ENCODE data around the gene MC3R.
"Not testable (repeated sequence)": the region's sequence is repeated elsewhere in the genome, so short reads cannot be mapped to it uniquely, and the experiment has no call there.

MC3R gene

DNA sequence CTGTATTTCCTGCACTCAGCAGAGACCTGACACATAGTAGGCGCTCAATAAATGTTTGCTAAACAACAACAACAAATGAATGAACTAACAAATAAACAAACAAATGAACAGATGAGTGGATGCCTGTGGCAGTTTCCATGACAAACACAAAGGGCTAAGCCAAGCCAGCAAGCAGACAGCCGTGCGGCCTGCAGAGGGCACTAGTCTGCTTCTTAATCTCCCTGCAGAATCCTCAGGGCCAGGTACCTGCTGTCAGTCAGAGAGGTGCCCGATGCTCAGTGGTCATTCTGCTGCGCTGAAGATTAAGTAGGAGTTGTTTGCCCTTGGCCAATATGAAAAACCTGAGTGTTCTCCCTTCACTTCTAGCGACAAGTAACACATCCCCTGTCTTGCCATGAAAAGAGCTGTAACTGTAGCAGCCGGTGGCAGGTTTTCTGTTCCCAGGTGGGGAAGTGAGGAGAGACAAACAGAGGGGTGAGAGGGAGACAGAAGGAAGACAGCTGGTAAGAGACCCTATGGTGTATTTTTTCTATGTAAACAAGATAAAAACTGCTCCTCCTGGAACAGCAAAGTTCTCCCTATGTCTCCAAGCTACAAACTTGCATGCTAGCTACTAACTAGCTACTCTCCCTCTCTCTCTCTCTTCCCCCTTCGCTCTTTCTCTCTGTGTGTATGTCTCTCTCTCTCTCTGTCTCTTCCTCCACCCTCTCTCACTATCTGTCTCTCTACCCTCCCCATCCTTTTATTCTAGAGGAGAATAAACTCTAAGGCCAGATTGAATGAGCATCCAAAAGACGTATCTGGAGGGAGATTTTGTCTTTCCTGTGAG lies at the start of gene MC3R:
TSS of gene MC3R (plus strand) at position 779 of the 829 bp plus-strand sequence. CDS start 112 bp downstream, outside the sequence.
- H3K4me1 ChIP-seq (ENCODE audit: insufficient read depth, low read length) = no peaks in the 10 kb centered on the region
- peaks cover 8% of the 10 kb centered on the region for H3K27me3 ChIP-seq (ENCODE audit: insufficient read depth, low read length)
- H2AFZ ChIP-seq (ENCODE audit: low read depth, low read length) = no peak within 1 kb of the TSS
- no peak within 1 kb of the TSS for H3K4me3 ChIP-seq (ENCODE audit: low read length)
- H3K9me3 ChIP-seq (ENCODE audit: low read length) = no peaks in the 10 kb centered on the region
- no peaks in the 10 kb centered on the region for H3K36me3 ChIP-seq (ENCODE audit: insufficient read depth, low read length)

DNA sequence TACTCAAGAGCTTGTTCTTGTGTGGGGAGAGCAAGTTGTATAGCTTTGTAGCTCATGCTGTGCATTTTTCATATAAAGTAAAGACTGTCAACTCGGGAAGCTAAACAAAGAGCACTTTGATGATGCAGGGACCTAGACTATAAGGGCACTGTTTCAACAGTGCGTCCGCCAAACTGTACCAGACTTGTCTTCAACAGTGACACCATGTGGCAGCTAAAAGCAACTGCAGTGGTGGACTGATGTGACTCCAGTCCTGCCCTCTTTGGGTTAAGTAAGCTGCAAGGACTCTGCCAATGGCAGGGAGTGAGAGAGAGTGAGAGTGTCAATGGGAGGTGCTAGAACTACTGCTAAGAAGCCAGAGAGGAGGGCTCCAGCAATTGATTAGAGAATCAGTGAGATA lies 48.1 kb upstream of the MC3R start:
- Histone ChIP-seq H3K27me3 (ENCODE audit: insufficient read depth, low read length) (peaks cover 4% of the 10 kb centered on the region), H3K9me3 (ENCODE audit: low read length) (no peaks in the 10 kb centered on the region), H3K4me3 (ENCODE audit: low read length) (no peak overlapping the region), H3K4me1 (ENCODE audit: insufficient read depth, low read length) (no peaks in the 10 kb centered on the region), H3K36me3 (ENCODE audit: insufficient read depth, low read length) (no peaks in the 10 kb centered on the region), H2AFZ (ENCODE audit: low read depth, low read length) (no peak overlapping the region)

DNA sequence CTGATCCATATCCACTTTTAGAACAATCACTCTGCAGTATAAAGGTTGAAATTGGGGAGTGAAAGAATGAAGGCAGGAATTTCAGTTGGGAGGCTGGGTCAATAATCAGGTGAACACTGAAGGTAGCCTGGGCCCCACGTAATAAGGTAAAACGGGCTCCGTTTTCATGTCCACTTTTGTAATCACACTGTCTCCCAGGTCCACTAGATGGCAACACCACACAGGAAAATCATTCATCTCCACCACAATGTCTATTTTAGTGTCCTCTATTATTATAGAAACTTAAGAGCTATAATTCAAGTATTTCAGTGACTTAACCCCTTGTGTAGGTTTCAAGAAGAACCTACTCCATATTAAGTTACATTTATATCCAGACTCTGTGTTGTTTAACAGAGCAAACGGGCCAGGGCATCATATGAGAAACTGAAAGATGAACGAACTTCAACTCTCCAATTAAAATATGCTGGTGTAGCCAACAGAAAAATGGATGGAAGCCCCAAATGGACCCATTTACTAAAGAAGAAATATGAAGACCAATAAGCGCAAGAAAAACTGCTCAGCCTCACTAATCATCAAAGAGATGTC lies 45.9 kb upstream of the MC3R start:
- H3K9me3 ChIP-seq (ENCODE audit: low read length) = no peaks in the 10 kb centered on the region
- H3K4me1 ChIP-seq (ENCODE audit: insufficient read depth, low read length) = no peaks in the 10 kb centered on the region
- H2AFZ ChIP-seq (ENCODE audit: low read depth, low read length) = no peak overlapping the region
- H3K4me3 ChIP-seq (ENCODE audit: low read length) = no peak overlapping the region
- no peaks in the 10 kb centered on the region for H3K36me3 ChIP-seq (ENCODE audit: insufficient read depth, low read length)
- peaks cover 4% of the 10 kb centered on the region for H3K27me3 ChIP-seq (ENCODE audit: insufficient read depth, low read length)

DNA sequence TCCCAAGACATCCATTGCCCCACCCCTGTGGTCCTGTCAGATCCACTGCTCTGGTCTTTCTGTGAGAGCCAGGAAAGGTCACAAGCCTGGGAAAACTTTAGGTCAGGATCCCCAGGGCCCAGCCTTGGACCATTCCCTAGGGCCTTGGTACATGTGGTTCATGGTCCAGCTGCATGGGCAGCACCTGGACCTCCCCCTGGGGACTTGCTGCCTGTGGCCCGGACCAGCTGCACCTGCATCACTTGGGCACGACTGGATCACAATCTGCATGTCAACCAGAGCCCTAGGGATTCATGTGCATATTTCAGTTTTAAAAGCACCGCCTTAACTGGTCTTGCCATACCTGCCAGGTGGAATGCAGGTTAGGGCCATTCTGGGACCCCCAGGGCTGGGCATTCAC lies 44.3 kb upstream of the MC3R start:
- Histone ChIP-seq H2AFZ (ENCODE audit: low read depth, low read length) (no peak overlapping the region), H3K4me3 (ENCODE audit: low read length) (no peak overlapping the region), H3K27me3 (ENCODE audit: insufficient read depth, low read length) (peaks cover 4% of the 10 kb centered on the region), H3K36me3 (ENCODE audit: insufficient read depth, low read length) (no peaks in the 10 kb centered on the region), H3K4me1 (ENCODE audit: insufficient read depth, low read length) (no peaks in the 10 kb centered on the region), H3K9me3 (ENCODE audit: low read length) (no peaks in the 10 kb centered on the region)

DNA sequence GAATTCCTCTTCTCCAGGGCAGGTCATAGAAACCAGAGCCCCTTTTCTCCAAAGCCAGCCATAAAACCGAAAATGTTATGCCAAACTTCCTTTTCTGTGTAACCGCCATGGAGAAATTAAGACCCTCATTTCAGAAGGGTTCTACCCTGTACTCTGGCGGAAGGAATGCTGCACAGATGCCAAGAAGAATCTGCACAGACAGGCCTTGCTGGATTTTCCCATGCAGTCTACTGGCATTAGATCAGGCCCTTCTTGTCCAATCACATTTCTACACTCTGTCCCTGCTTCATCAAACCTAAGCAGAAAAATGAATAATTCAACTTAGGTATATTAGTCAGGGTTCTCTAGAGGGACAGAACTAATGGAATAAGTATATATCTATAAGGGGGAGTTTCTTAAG lies 43.2 kb upstream of the MC3R start:
- H3K4me3 ChIP-seq (ENCODE audit: low read length) = no peak overlapping the region
- no peaks in the 10 kb centered on the region for H3K4me1 ChIP-seq (ENCODE audit: insufficient read depth, low read length)
- H3K9me3 ChIP-seq (ENCODE audit: low read length) = no peaks in the 10 kb centered on the region

DNA sequence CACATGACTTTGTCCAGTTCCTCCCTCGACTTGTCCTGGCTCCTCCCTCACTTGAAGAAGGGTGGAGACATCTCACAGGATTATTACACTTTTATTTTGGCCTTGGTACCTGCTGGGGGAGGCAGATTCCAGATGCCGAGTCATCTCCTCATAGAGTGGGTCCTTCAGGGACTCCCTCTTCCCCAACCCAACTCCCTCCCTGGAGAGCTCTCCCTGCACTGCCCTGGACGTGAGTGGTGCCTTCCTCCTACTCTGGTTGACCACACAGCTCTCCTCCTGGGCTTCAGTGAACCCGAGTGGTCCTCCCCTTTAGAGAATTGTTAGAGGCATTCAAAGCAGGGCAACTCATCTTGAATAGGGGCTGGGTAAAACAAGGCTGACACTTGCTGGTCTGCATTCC lies 40.9 kb upstream of the MC3R start:
- no peaks in the 10 kb centered on the region for H3K9me3 ChIP-seq (ENCODE audit: low read length)
- peaks cover 7% of the 10 kb centered on the region for H3K27me3 ChIP-seq (ENCODE audit: insufficient read depth, low read length)
- no peaks in the 10 kb centered on the region for H3K36me3 ChIP-seq (ENCODE audit: insufficient read depth, low read length)
- H3K4me1 ChIP-seq (ENCODE audit: insufficient read depth, low read length) = no peaks in the 10 kb centered on the region
- H3K4me3 ChIP-seq (ENCODE audit: low read length) = no peak overlapping the region
- H2AFZ ChIP-seq (ENCODE audit: low read depth, low read length) = no peak overlapping the region

More for the DNA sequence above, 43.2 kb upstream of the MC3R start:
- H3K27me3 ChIP-seq (ENCODE audit: insufficient read depth, low read length) = peaks cover 4% of the 10 kb centered on the region
- no peak overlapping the region for H2AFZ ChIP-seq (ENCODE audit: low read depth, low read length)
- H3K36me3 ChIP-seq (ENCODE audit: insufficient read depth, low read length) = no peaks in the 10 kb centered on the region

DNA sequence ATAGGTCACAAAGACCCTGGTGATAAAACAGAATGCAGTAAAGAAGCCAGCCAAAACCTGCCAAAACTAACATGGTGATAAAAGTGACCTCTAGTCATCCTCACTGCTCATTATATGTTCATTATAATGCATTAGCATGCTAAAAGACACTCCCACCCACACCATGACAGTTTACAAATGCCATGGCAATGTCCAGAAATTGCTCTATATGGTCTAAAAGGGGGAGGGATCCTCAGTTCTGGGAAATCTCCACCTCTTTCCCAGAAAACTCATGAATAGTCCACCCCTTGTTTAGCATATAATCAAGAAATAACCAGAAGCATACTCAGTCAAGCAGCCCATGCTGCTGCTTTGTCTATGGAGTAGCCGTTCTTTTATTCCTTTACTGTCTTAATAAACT lies 40.4 kb upstream of the MC3R start:
- Histone ChIP-seq H3K4me3 (ENCODE audit: low read length) (no peak overlapping the region), H3K36me3 (ENCODE audit: insufficient read depth, low read length) (no peaks in the 10 kb centered on the region), H3K9me3 (ENCODE audit: low read length) (no peaks in the 10 kb centered on the region), H2AFZ (ENCODE audit: low read depth, low read length) (no peak overlapping the region), H3K4me1 (ENCODE audit: insufficient read depth, low read length) (no peaks in the 10 kb centered on the region), H3K27me3 (ENCODE audit: insufficient read depth, low read length) (peaks cover 8% of the 10 kb centered on the region)

DNA sequence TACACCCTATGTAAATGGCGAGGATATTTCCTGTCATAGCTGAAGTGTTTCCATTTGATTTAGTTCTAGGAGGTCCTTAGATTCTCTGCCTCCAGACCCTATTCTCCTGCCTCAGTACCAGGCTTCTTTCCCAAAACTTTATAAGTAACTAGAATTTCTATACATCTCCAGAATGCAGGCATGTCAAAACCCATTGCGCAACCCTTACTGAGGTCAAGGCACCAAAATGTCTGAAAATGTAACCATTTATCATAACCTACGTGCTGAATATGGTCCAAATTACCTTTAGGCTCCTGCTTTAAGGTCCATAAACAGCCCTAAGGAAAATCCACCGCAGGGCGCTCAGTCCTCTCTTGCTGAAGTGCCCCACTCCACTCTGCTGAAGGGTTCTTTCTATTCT lies 37.5 kb upstream of the MC3R start:
- peaks cover 8% of the 10 kb centered on the region for H3K27me3 ChIP-seq (ENCODE audit: insufficient read depth, low read length)
- H2AFZ ChIP-seq (ENCODE audit: low read depth, low read length) = no peak overlapping the region
- H3K36me3 ChIP-seq (ENCODE audit: insufficient read depth, low read length) = no peaks in the 10 kb centered on the region
- H3K9me3 ChIP-seq (ENCODE audit: low read length) = no peaks in the 10 kb centered on the region
- H3K4me3 ChIP-seq (ENCODE audit: low read length) = no peak overlapping the region
- H3K4me1 ChIP-seq (ENCODE audit: insufficient read depth, low read length) = no peaks in the 10 kb centered on the region

DNA sequence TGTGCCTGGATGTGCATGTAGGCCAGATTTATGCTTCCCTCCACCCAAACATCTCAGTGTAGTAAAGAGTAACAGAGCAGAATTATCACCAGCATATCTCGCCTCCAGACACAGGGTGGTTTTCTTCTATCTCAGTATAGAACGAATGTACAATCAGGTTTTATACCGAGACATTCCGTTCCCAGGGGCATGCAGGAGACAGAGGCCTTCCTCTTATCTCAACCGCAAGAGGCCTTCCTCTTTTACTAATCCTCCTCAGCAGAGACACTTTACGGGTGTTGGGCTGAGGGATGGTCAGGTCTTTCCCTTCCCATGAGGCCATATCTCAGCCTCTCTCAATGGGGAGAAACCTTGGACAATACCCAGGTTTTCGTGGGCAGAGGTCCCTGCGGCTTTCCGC lies 36.4 kb upstream of the MC3R start:
- no peaks in the 10 kb centered on the region for H3K4me1 ChIP-seq (ENCODE audit: insufficient read depth, low read length)
- no peak overlapping the region for H3K4me3 ChIP-seq (ENCODE audit: low read length)
- H3K9me3 ChIP-seq (ENCODE audit: low read length) = no peaks in the 10 kb centered on the region
- H3K36me3 ChIP-seq (ENCODE audit: insufficient read depth, low read length) = no peaks in the 10 kb centered on the region
- no peak overlapping the region for H2AFZ ChIP-seq (ENCODE audit: low read depth, low read length)
- H3K27me3 ChIP-seq (ENCODE audit: insufficient read depth, low read length) = peaks cover 8% of the 10 kb centered on the region

DNA sequence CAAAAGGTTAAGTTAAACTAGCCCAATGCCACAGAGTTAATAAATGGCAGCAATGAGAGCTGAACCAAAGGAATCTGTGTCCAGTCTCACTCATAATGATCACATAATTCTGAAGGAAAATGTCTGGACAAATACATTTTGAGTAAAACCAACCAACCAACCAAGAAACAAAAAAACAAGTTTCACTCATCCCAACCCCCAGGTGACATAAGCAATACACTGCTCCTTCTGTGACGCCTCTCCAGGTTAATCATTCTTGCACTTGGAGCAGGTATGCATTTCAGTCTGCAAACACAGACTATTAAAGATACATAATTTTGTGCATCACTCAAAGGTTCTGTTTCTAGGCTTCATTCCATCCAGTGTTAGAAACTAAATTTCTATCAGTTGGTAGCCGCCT lies 35.2 kb upstream of the MC3R start:
- Histone ChIP-seq H2AFZ (ENCODE audit: low read depth, low read length) (no peak overlapping the region), H3K4me3 (ENCODE audit: low read length) (no peak overlapping the region), H3K27me3 (ENCODE audit: insufficient read depth, low read length) (peaks cover 8% of the 10 kb centered on the region), H3K4me1 (ENCODE audit: insufficient read depth, low read length) (peaks cover 4% of the 10 kb centered on the region), H3K36me3 (ENCODE audit: insufficient read depth, low read length) (no peaks in the 10 kb centered on the region), H3K9me3 (ENCODE audit: low read length) (no peaks in the 10 kb centered on the region)

DNA sequence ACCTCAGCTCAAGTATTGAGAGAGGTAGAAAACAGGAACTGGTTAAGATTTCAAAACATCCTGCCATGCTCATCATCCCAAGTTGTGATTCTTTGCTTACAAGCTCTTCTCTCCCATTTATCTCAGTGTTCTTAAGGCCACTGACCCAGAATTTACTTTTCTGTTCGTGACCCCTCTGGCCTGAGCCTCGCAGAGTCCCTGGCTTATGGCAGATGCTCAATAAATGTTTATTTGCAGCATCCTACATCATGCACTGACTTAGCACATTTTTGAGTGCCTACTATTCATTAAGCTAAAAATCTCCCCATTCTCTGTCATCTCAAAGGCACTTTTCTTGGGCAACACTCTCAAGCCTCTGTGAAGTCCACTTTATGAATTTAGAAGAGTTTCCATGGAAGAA lies 33.4 kb upstream of the MC3R start:
- Histone ChIP-seq H3K4me3 (ENCODE audit: low read length) (no peak overlapping the region), H3K27me3 (ENCODE audit: insufficient read depth, low read length) (peaks cover 8% of the 10 kb centered on the region), H2AFZ (ENCODE audit: low read depth, low read length) (no peak overlapping the region), H3K9me3 (ENCODE audit: low read length) (no peaks in the 10 kb centered on the region), H3K4me1 (ENCODE audit: insufficient read depth, low read length) (peaks cover 4% of the 10 kb centered on the region), H3K36me3 (ENCODE audit: insufficient read depth, low read length) (no peaks in the 10 kb centered on the region)

DNA sequence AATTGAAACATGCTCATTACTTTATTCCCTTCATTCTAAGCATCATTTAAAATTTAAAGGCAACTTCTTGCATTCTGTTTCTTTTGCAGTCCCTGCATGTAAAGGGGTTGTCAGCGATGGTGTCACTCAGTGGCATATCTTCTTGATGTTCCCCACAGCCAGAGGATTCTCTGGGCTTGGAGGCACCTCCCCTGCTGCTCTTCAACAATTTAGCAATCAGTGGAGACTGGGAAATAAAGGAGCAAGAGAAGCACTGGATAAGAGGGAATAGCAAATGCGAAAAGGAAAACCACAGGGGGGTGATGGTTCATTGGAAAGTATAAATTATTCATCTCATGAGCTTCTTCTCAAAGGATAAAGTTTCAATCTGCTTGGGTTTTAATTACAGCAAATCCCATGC lies 30.7 kb upstream of the MC3R start:
- no peak overlapping the region for H2AFZ ChIP-seq (ENCODE audit: low read depth, low read length)
- H3K4me1 ChIP-seq (ENCODE audit: insufficient read depth, low read length) = peaks cover 4% of the 10 kb centered on the region
- no peaks in the 10 kb centered on the region for H3K9me3 ChIP-seq (ENCODE audit: low read length)
- no peaks in the 10 kb centered on the region for H3K36me3 ChIP-seq (ENCODE audit: insufficient read depth, low read length)
- no peak overlapping the region for H3K4me3 ChIP-seq (ENCODE audit: low read length)
- H3K27me3 ChIP-seq (ENCODE audit: insufficient read depth, low read length) = peaks cover 5% of the 10 kb centered on the region

DNA sequence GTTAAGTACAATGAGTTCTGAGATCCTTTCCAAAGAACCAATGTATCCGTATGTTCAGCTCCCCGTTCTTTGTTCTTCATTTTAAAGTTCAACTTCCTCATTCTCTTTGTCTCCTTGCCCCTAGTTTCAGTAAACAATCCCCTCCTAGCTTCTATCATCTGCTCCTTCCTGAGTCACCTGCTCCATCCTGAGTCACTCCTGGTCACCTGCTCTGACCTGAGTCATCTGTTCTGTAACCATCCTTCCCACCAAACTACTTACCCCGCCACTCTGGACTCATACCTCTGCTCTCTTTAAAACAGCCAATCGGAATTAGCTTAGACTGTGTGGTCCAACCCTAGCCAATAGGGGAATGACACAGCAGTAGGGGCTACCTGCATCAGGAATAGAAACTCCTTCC lies 27.3 kb upstream of the MC3R start:
- H2AFZ ChIP-seq (ENCODE audit: low read depth, low read length); H3K4me1 ChIP-seq (ENCODE audit: insufficient read depth, low read length); H3K4me3 ChIP-seq (ENCODE audit: low read length); H3K36me3 ChIP-seq (ENCODE audit: insufficient read depth, low read length); H3K27me3 ChIP-seq (ENCODE audit: insufficient read depth, low read length); H3K9me3 ChIP-seq (ENCODE audit: low read length): not testable (repeated sequence)

DNA sequence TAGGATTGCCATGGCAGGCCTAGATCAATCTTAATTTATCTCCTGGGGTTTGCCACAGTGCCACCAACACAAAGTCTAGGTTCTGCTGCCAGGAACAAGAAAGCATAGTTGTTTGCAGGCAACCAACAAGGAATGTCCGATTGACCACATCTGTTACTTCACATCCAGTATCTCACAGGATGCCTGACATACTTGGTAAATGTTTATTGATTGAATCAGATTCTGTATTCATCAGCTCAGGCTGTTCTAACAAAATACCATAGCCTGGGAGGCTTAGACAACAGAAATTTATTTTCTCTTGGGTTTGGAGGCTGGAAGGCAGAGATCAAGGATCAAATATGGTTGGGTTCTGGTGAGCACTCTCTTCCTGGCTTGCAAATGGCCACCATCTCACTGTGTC lies 26.3 kb upstream of the MC3R start:
- no peaks in the 10 kb centered on the region for H3K27me3 ChIP-seq (ENCODE audit: insufficient read depth, low read length)
- H3K4me3 ChIP-seq (ENCODE audit: low read length) = no peak overlapping the region
- H3K9me3 ChIP-seq (ENCODE audit: low read length) = no peaks in the 10 kb centered on the region
- no peaks in the 10 kb centered on the region for H3K36me3 ChIP-seq (ENCODE audit: insufficient read depth, low read length)
- no peak overlapping the region for H2AFZ ChIP-seq (ENCODE audit: low read depth, low read length)
- peaks cover 4% of the 10 kb centered on the region for H3K4me1 ChIP-seq (ENCODE audit: insufficient read depth, low read length)

Measured in neuron (in vitro differentiated cells).